SK-N-MC (cell line): ENCODE measurements around the gene WDR44.

Source experiments
- EZH2 ChIP-seq: fragments of 200-600 bp; sonication (generic); IDR thresholded peaks from one replicate; pipeline ENCODE4 v1.6.1; 2017; ENCODE audit warnings: antibody characterized with exemption
- FOXP2 ChIP-seq: optimal IDR thresholded peaks from 2 replicates; pipeline ENCODE3; 2011; ENCODE audit warnings: mild to moderate bottlenecking, moderate library complexity; ENCODE audit not compliant: insufficient read depth; ENCODE audit errors: extremely low read length, control extremely low read depth
- POLR2AphosphoS5 ChIP-seq: IDR thresholded peaks from 2 replicates; pipeline ENCODE4 v1.6.1; 2012; ENCODE audit warnings: mild to moderate bottlenecking, low read depth, low read length, borderline replicate concordance

GRCh38 chrX:118495958-118496762 lies 150.3 kb downstream of the WDR44 start:
- no peak for TF ChIP-seq EZH2
- no peak for TF ChIP-seq POLR2AphosphoS5
- no peak for TF ChIP-seq FOXP2
